ENCODE results near the gene DBR1.

DBR1 gene

GRCh38 chr3:138174421-138175131 lies at the start of gene DBR1:
TSS of gene DBR1 (minus strand) at chr3:138174921. CDS start at chr3:138174795, 126 bp downstream.
- peak; percentile 87 for DNase-seq

GRCh38 chr3:138222942-138223287 lies 48.2 kb upstream of the DBR1 start:
- DNase-seq: no peak

GRCh38 chr3:138222131-138222941 lies 47.6 kb upstream of the DBR1 start:
- no peak for DNase-seq

GRCh38 chr3:138220788-138221187 lies 46.1 kb upstream of the DBR1 start:
- no peak for DNase-seq

GRCh38 chr3:138220242-138220641 lies 45.5 kb upstream of the DBR1 start:
- DNase-seq: no peak

GRCh38 chr3:138219255-138219654 lies 44.5 kb upstream of the DBR1 start:
- DNase-seq: no peak

- no peak for DNase-seq
Measured at GRCh38 chr3:138213398-138214085, 38.8 kb upstream of the DBR1 start.

- no peak for DNase-seq
Measured at GRCh38 chr3:138210528-138210927, 35.8 kb upstream of the DBR1 start.

GRCh38 chr3:138206196-138206595 lies 31.5 kb upstream of the DBR1 start:
- no peak for DNase-seq

- no peak for DNase-seq
Measured at GRCh38 chr3:138205527-138205926, 30.8 kb upstream of the DBR1 start.

- DNase-seq: no peak
Measured at GRCh38 chr3:138203938-138204337, 29.2 kb upstream of the DBR1 start.

GRCh38 chr3:138202945-138203701 lies 28.4 kb upstream of the DBR1 start:
- DNase-seq: no peak

- no peak for DNase-seq
Measured at GRCh38 chr3:138200424-138200823, 25.7 kb upstream of the DBR1 start.

GRCh38 chr3:138199851-138200250 lies 25.1 kb upstream of the DBR1 start:
- DNase-seq: no peak

GRCh38 chr3:138197524-138197923 lies 22.8 kb upstream of the DBR1 start:
- DNase-seq: no peak

- DNase-seq: no peak
Measured at GRCh38 chr3:138197058-138197457, 22.3 kb upstream of the DBR1 start.

GRCh38 chr3:138196023-138196422 lies 21.3 kb upstream of the DBR1 start:
- no peak for DNase-seq

- no peak for DNase-seq
Measured at GRCh38 chr3:138195481-138195880, 20.8 kb upstream of the DBR1 start.

GRCh38 chr3:138188013-138188730 lies 13.5 kb upstream of the DBR1 start:
- peak; percentile 13 for DNase-seq

- peak; percentile 19 for DNase-seq
Measured at GRCh38 chr3:138187296-138188012, 12.7 kb upstream of the DBR1 start, which contains the start of gene ARMC8. TSS of gene ARMC8 (plus strand) at chr3:138187301. CDS start at chr3:138187555, 254 bp downstream.

- peak; percentile 91 for DNase-seq
Measured at GRCh38 chr3:138186803-138187295, 12.1 kb upstream of the DBR1 start.

Data from CD4-positive, alpha-beta T cell treated with Interleukin-4 for 4 hours (primary cell).